AG10803 (cell line): ENCODE measurements around the gene ASB14.
"Not testable (repeated sequence)": the region's sequence is repeated elsewhere in the genome, so short reads cannot be mapped to it uniquely, and the experiment has no call there.

Experiments used
- DNase-seq: peaks from one replicate; pipeline ENCODE4 v3.0.0; 2010; ENCODE audit warnings: low read depth
- H3K4me3 ChIP-seq: 2 replicates; pipeline ENCODE4 v1.5.1; 2011; ENCODE audit warnings: mild to moderate bottlenecking, low read length, control low read depth
- TF ChIP-seq, protein P1 (sequence below): conservative IDR thresholded peaks from 2 replicates; pipeline ENCODE4 v1.5.1; 2011; ENCODE audit warnings: mild to moderate bottlenecking, low read length, control low read depth, inconsistent platforms

Gene ASB14

DNA sequence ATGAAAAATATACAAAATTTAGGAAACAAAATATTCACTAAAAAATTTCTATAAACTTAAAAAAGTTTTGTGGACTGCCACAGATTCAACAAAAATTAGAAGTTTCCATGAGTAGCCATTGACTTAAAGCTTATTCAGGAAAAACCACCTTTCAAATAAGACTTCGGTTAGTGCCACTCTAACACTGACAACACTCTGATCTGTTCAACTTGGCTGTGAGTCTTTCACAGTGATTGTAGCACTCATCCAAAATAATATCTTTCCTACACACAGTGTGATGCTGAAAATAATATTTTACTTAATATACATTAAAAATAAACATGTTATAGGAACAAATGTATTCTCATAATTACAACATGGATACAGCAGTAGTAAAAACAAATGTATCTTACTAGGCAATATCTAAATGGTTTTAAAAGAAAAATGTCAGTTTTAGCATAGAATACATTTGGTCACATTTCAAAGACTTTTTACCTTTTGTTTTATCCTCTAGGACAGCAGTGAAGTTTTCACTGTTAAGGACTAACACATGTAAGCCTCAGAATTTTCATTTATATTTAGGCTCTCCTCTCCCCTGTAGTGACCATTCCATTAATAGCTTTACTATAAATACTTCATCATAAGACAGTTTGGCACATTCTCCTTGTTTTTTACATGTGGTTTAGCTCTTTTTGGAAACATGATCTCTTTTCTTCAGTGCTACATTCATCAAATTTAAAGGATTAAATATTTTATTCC is at the start of gene ASB14:
Gene ASB14 (minus strand): TSS at position 527 of the 738 bp plus-strand sequence. CDS start 652 bp downstream, outside the sequence.
- no peak for DNase-seq
- no peak within 1 kb of the TSS for H3K4me3 ChIP-seq
- TF ChIP-seq, protein P1, sequence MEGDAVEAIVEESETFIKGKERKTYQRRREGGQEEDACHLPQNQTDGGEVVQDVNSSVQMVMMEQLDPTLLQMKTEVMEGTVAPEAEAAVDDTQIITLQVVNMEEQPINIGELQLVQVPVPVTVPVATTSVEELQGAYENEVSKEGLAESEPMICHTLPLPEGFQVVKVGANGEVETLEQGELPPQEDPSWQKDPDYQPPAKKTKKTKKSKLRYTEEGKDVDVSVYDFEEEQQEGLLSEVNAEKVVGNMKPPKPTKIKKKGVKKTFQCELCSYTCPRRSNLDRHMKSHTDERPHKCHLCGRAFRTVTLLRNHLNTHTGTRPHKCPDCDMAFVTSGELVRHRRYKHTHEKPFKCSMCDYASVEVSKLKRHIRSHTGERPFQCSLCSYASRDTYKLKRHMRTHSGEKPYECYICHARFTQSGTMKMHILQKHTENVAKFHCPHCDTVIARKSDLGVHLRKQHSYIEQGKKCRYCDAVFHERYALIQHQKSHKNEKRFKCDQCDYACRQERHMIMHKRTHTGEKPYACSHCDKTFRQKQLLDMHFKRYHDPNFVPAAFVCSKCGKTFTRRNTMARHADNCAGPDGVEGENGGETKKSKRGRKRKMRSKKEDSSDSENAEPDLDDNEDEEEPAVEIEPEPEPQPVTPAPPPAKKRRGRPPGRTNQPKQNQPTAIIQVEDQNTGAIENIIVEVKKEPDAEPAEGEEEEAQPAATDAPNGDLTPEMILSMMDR: no peak

- H3K4me3 ChIP-seq, DNase-seq: not testable (repeated sequence)
Measured at GRCh38 chr3:57339071-57339642, 46.7 kb upstream of the ASB14 start.

- H3K4me3 ChIP-seq, DNase-seq: not testable (repeated sequence)
Measured at GRCh38 chr3:57338272-57339070, 46.0 kb upstream of the ASB14 start.

GRCh38 chr3:57335283-57335938 is 42.9 kb upstream of the ASB14 start:
- no peak overlapping the region for H3K4me3 ChIP-seq
- no peak for DNase-seq
- TF ChIP-seq, protein P1: no peak

- DNase-seq: no peak
- TF ChIP-seq, protein P1: no peak
Measured at GRCh38 chr3:57331078-57331610, 38.7 kb upstream of the ASB14 start.

GRCh38 chr3:57326498-57326897 is 34.0 kb upstream of the ASB14 start:
- not testable (repeated sequence) for DNase-seq, H3K4me3 ChIP-seq

More at GRCh38 chr3:57331078-57331610, 38.7 kb upstream of the ASB14 start:
- H3K4me3 ChIP-seq: no peak overlapping the region

DNA sequence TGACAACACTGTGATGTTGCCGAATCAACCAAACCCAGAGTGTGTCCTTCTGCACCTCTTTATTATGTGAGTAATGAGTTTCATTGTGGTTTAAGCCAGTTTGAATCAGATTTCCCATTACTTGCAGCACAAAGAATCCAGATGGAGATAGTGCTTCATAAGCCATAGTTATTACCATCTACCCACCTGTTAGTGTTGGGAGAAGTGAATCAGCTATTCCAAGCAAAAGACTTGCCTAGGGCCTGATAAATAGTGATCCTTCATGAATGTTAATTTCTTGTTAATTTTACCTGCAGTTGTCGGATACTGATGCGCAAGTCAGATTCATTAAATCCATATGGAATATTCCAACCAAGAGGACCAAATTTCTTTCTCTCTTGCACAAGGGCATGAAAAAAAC is 21.7 kb upstream of the ASB14 start:
- no peak overlapping the region for H3K4me3 ChIP-seq
- no peak for DNase-seq
- TF ChIP-seq, protein P1: no peak

- DNase-seq: no peak
- no peak overlapping the region for H3K4me3 ChIP-seq
- TF ChIP-seq, protein P1: no peak
Measured at GRCh38 chr3:57309769-57310360, 17.4 kb upstream of the ASB14 start.

GRCh38 chr3:57303520-57303919 is 11.0 kb upstream of the ASB14 start:
- peak; percentile 2 for DNase-seq
- not testable (repeated sequence) for H3K4me3 ChIP-seq
